Fibroblast of lung (primary cell): ENCODE measurements around the gene RIMS1. TPM values are rescaled to one million over a fixed set of nuclear protein-coding genes. Genes with fewer than 3 reads are reported as not detected.
A peak's percentile ranks its signal among the peaks of the same experiment; 100 is the strongest.

Experiments used
- DNase-seq, 2 donors: peaks; one replicate each; pipeline versions ENCODE4 v3.0.0 to v3.0.0-alpha.2; 2010; ENCODE audit warnings: low read depth in 2 of 2
- H2AFZ ChIP-seq: 2 replicates; pipeline ENCODE4 v1.5.1; 2012; ENCODE audit warnings: low read length, control low read depth, inconsistent platforms
- H3K27ac ChIP-seq: 2 replicates; pipeline ENCODE4 v1.5.1; 2011; ENCODE audit warnings: low read length, control low read depth; ENCODE audit not compliant: insufficient read depth
- H3K27me3 ChIP-seq: 2 replicates; pipeline ENCODE4 v1.5.1; 2011; ENCODE audit warnings: mild to moderate bottlenecking, low read length; ENCODE audit not compliant: control insufficient read depth, insufficient read depth
- H3K36me3 ChIP-seq: 2 replicates; pipeline ENCODE4 v1.5.1; 2011; ENCODE audit warnings: low read length; ENCODE audit not compliant: control insufficient read depth, insufficient read depth
- H3K4me1 ChIP-seq: 2 replicates; pipeline ENCODE4 v1.5.1; 2011; ENCODE audit warnings: low read length; ENCODE audit not compliant: control insufficient read depth, insufficient read depth; ENCODE audit errors: extremely low read depth
- H3K4me2 ChIP-seq: 2 replicates; pipeline ENCODE4 v1.5.1; 2011; ENCODE audit warnings: low read length, control low read depth; ENCODE audit not compliant: insufficient read depth; ENCODE audit errors: extremely low read depth
- H3K4me3 ChIP-seq, 4 experiments: fragments of 200-600 bp in 1 of 4; sonication (generic) in 1 of 4; replicated peaks in 1 of 4; 2 replicates each; pipeline ENCODE4 v1.5.1; 2011 to 2016; ENCODE audit warnings: low read length in 4 of 4, low read depth in 3 of 4, mild to moderate bottlenecking in 3 of 4, control low read depth in 2 of 4, inconsistent platforms in 1 of 4, mixed read lengths in 1 of 4; ENCODE audit not compliant: insufficient read depth in 1 of 4; ENCODE audit errors: control extremely low read depth in 1 of 4
- H3K79me2 ChIP-seq: 2 replicates; pipeline ENCODE4 v1.5.1; 2012; ENCODE audit warnings: mild to moderate bottlenecking, low read length, inconsistent platforms; ENCODE audit not compliant: control insufficient read depth, insufficient read depth
- H3K9ac ChIP-seq: 2 replicates; pipeline ENCODE4 v1.5.1; 2011; ENCODE audit warnings: mild to moderate bottlenecking, low read length, control low read depth; ENCODE audit not compliant: insufficient read depth
- H3K9me3 ChIP-seq: 2 replicates; pipeline ENCODE4 v1.5.1; 2012; ENCODE audit warnings: low read depth, low read length; ENCODE audit not compliant: control insufficient read depth, insufficient read depth
- H4K20me1 ChIP-seq: 2 replicates; pipeline ENCODE4 v1.5.1; 2011; ENCODE audit warnings: low read length; ENCODE audit not compliant: control insufficient read depth, insufficient read depth; ENCODE audit errors: extremely low read depth
- EZH2 ChIP-seq: IDR thresholded peaks from 2 replicates; pipeline ENCODE4 v1.5.1; 2012; ENCODE audit warnings: low read length, control low read depth, mild to moderate bottlenecking; ENCODE audit errors: missing control alignments
- polyA plus RNA-seq, 2 donors: library from polyadenylated mRNA; depleted of rRNA in 1 of 2; stranded (reverse) in 1 of 2; unstranded in 1 of 2; fragments of >200 nt; gene quantifications; 2 replicates each; pipeline ENCODE4 v1.2.1, GENCODE V29; 2011 to 2012; ENCODE audit warnings: missing spikeins in 1 of 2
- total RNA-seq: library from RNA; depleted of rRNA; stranded (reverse); fragments of >200 nt; gene quantifications from 2 replicates; pipeline ENCODE4 v1.2.1, GENCODE V29; 2014
- TF ChIP-seq, protein P1 (sequence below), 2 donors: IDR thresholded peaks in 1 of 2; conservative IDR thresholded peaks in 1 of 2; 1 replicate in 1 of 2; 2 replicates in 1 of 2; pipeline ENCODE4 v1.5.1; 2011 to 2012; ENCODE audit warnings: low read length in 2 of 2, control low read depth in 1 of 2, inconsistent platforms in 1 of 2, low read depth in 1 of 2, mild to moderate bottlenecking in 1 of 2

Gene RIMS1
- total and polyA plus RNA-seq, 2 donors (not counting 1 experiment from before 2014, with no cell fraction given), result 1.1 to 2.3 TPM

DNA sequence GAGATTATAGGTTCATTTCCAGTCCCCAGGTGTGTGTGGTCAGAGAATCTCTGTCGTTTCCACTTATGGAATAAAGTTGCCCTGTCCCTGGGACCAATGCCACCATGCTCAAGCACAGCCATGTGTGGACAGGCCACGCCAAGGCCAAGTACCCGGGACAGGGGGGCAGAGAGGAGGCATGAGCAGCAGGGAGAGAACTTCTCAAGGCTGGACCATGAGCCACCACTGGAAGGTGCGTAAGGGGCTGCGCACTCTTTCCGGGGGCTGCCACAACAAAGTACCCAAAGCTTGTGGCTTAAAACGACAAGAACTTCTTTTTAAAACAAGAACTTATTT lies 526.3 kb downstream of the RIMS1 start:
- Histone ChIP-seq H3K4me2 (no peak overlapping the region), H2AFZ (no peak overlapping the region), H3K27me3 (no peaks in the 10 kb centered on the region), H4K20me1 (no peaks in the 10 kb centered on the region), H3K4me3 (no peak overlapping the region), H3K27ac (no peak overlapping the region), H3K36me3 (no peaks in the 10 kb centered on the region), H3K9ac (no peak overlapping the region), H3K79me2 (no peaks in the 10 kb centered on the region), H3K9me3 (no peaks in the 10 kb centered on the region), H3K4me1 (no peaks in the 10 kb centered on the region)
- no peak for DNase-seq
- TF ChIP-seq EZH2, result no peak
- TF ChIP-seq, protein P1, sequence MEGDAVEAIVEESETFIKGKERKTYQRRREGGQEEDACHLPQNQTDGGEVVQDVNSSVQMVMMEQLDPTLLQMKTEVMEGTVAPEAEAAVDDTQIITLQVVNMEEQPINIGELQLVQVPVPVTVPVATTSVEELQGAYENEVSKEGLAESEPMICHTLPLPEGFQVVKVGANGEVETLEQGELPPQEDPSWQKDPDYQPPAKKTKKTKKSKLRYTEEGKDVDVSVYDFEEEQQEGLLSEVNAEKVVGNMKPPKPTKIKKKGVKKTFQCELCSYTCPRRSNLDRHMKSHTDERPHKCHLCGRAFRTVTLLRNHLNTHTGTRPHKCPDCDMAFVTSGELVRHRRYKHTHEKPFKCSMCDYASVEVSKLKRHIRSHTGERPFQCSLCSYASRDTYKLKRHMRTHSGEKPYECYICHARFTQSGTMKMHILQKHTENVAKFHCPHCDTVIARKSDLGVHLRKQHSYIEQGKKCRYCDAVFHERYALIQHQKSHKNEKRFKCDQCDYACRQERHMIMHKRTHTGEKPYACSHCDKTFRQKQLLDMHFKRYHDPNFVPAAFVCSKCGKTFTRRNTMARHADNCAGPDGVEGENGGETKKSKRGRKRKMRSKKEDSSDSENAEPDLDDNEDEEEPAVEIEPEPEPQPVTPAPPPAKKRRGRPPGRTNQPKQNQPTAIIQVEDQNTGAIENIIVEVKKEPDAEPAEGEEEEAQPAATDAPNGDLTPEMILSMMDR (conservative IDR thresholded peaks at IDR 0.05 in 1 of 2, IDR thresholded peaks at IDR 0.05 in 1 of 2; ENCODE audit: low read depth in 1 of 2, low read length in 2 of 2), result no peak

GRCh38 chr6:72413884-72414283 lies 527.5 kb downstream of the RIMS1 start:
- no peak overlapping the region for H3K27ac ChIP-seq
- H3K4me3 ChIP-seq, result no peak overlapping the region
- H3K4me2 ChIP-seq, result no peak overlapping the region
- no peak overlapping the region for H3K9ac ChIP-seq
- no peaks in the 10 kb centered on the region for H3K4me1 ChIP-seq
- no peaks in the 10 kb centered on the region for H4K20me1 ChIP-seq
- H3K36me3 ChIP-seq, result no peaks in the 10 kb centered on the region
- TF ChIP-seq, protein P1 (conservative IDR thresholded peaks at IDR 0.05 in 1 of 2, IDR thresholded peaks at IDR 0.05 in 1 of 2; ENCODE audit: low read depth in 1 of 2, low read length in 2 of 2), result no peak
- TF ChIP-seq EZH2, result no peak
- H3K27me3 ChIP-seq, result no peaks in the 10 kb centered on the region
- H3K79me2 ChIP-seq, result no peaks in the 10 kb centered on the region
- peak in 1 of 2 donors; percentile 50 for DNase-seq
- no peaks in the 10 kb centered on the region for H3K9me3 ChIP-seq
- H2AFZ ChIP-seq, result no peak overlapping the region

GRCh38 chr6:72414657-72415056 lies 528.3 kb downstream of the RIMS1 start:
- H3K79me2 ChIP-seq, result no peaks in the 10 kb centered on the region
- no peaks in the 10 kb centered on the region for H3K27me3 ChIP-seq
- no peaks in the 10 kb centered on the region for H3K9me3 ChIP-seq

More at GRCh38 chr6:72414657-72415056, 528.3 kb downstream of the RIMS1 start:
- H3K36me3 ChIP-seq, result no peaks in the 10 kb centered on the region
- H3K9ac ChIP-seq, result no peak overlapping the region
- no peak for DNase-seq
- no peak overlapping the region for H3K4me2 ChIP-seq
- no peak overlapping the region for H3K27ac ChIP-seq
- no peak overlapping the region for H2AFZ ChIP-seq
- H4K20me1 ChIP-seq, result no peaks in the 10 kb centered on the region
- TF ChIP-seq, protein P1 (conservative IDR thresholded peaks at IDR 0.05 in 1 of 2, IDR thresholded peaks at IDR 0.05 in 1 of 2; ENCODE audit: low read depth in 1 of 2, low read length in 2 of 2), result no peak
- TF ChIP-seq EZH2, result no peak
- no peak overlapping the region for H3K4me3 ChIP-seq
- H3K4me1 ChIP-seq, result no peaks in the 10 kb centered on the region
